HL-60 (cell line): ENCODE data around the gene ZCWPW1.
"Not testable (repeated sequence)": the region's sequence is repeated elsewhere in the genome, so short reads cannot be mapped to it uniquely, and the experiment has no call there.

ENCODE experiments used
- TF ChIP-seq, protein P1 (sequence below): IDR thresholded peaks from one replicate; pipeline ENCODE4 v1.5.1; 2011; ENCODE audit warnings: low read length, control low read depth, inconsistent platforms; ENCODE audit not compliant: insufficient read depth
- TF ChIP-seq, protein P2 (sequence below): IDR thresholded peaks from 2 replicates; pipeline ENCODE4 v1.6.1; 2012; ENCODE audit warnings: low read depth; ENCODE audit not compliant: insufficient replicate concordance

DNA sequence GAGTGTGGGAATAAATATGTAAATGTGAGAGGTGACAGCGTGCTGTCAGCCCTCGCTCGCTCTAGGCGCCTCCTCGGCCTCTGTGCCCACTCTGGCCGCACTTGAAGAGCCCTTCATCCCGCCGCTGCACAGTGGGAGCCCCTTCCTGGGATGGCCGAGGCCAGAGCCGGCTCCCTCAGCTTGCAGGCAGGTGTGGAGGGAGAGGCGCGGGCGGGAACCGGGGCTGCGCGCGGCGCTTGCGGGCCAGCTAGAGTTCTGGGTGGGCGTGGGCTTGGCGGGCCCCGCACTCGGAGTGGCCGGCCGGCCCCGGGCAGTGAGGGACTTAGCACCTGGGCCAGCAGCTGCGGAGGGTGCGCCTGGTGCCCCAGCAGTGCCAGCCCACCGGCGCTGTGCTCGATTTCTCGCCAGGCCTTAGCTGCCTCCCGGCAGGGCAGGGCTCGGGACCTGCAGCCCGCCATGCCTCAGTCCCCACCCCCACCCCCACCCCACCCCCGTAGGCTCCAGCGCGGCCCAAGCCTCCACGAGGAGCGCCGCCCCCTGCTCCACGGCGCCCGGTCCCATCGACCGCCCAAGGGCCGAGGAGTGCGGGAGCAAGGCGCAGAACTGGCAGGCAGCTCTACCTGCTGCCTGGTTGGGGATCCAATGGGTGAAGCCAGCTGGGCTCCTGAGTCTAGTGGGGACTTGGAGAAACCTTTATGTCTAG is 46.8 kb downstream of the ZCWPW1 start:
- TF ChIP-seq, protein P1, sequence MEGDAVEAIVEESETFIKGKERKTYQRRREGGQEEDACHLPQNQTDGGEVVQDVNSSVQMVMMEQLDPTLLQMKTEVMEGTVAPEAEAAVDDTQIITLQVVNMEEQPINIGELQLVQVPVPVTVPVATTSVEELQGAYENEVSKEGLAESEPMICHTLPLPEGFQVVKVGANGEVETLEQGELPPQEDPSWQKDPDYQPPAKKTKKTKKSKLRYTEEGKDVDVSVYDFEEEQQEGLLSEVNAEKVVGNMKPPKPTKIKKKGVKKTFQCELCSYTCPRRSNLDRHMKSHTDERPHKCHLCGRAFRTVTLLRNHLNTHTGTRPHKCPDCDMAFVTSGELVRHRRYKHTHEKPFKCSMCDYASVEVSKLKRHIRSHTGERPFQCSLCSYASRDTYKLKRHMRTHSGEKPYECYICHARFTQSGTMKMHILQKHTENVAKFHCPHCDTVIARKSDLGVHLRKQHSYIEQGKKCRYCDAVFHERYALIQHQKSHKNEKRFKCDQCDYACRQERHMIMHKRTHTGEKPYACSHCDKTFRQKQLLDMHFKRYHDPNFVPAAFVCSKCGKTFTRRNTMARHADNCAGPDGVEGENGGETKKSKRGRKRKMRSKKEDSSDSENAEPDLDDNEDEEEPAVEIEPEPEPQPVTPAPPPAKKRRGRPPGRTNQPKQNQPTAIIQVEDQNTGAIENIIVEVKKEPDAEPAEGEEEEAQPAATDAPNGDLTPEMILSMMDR, result not testable (repeated sequence)
- TF ChIP-seq, protein P2, sequence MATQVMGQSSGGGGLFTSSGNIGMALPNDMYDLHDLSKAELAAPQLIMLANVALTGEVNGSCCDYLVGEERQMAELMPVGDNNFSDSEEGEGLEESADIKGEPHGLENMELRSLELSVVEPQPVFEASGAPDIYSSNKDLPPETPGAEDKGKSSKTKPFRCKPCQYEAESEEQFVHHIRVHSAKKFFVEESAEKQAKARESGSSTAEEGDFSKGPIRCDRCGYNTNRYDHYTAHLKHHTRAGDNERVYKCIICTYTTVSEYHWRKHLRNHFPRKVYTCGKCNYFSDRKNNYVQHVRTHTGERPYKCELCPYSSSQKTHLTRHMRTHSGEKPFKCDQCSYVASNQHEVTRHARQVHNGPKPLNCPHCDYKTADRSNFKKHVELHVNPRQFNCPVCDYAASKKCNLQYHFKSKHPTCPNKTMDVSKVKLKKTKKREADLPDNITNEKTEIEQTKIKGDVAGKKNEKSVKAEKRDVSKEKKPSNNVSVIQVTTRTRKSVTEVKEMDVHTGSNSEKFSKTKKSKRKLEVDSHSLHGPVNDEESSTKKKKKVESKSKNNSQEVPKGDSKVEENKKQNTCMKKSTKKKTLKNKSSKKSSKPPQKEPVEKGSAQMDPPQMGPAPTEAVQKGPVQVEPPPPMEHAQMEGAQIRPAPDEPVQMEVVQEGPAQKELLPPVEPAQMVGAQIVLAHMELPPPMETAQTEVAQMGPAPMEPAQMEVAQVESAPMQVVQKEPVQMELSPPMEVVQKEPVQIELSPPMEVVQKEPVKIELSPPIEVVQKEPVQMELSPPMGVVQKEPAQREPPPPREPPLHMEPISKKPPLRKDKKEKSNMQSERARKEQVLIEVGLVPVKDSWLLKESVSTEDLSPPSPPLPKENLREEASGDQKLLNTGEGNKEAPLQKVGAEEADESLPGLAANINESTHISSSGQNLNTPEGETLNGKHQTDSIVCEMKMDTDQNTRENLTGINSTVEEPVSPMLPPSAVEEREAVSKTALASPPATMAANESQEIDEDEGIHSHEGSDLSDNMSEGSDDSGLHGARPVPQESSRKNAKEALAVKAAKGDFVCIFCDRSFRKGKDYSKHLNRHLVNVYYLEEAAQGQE, result not testable (repeated sequence)
